H7 (cell line): ENCODE results near the gene NAIF1. TPM values are rescaled to one million over a fixed set of nuclear protein-coding genes. Genes with fewer than 3 reads are reported as not detected.

Experiments used
- DNase-seq: peaks from one replicate; pipeline ENCODE4 v3.0.0; 2012
- H3K27me3 ChIP-seq: 2 replicates; pipeline ENCODE4 v1.6.0; 2011; ENCODE audit warnings: mild to moderate bottlenecking, low read length; ENCODE audit not compliant: control insufficient read depth, insufficient read depth
- H3K36me3 ChIP-seq: replicated peaks from 2 replicates; pipeline ENCODE4 v1.5.1; 2011; ENCODE audit warnings: low read length; ENCODE audit not compliant: control insufficient read depth, insufficient read depth
- H3K4me3 ChIP-seq: 2 replicates; pipeline ENCODE4 v1.5.1; 2011; ENCODE audit warnings: low read depth, mild to moderate bottlenecking, control low read depth, low read length, moderate library complexity; ENCODE audit not compliant: insufficient read depth
- total RNA-seq: library from RNA; depleted of rRNA; stranded (reverse); fragments of >200 nt; shearing (Covaris generic); gene quantifications from 2 replicates; pipeline ENCODE4 v1.2.3, GENCODE V29; 2014

NAIF1 gene
- total RNA-seq, 1 experiment from 2014 or later, result 12.3 TPM

- no peak overlapping the region for H3K4me3 ChIP-seq
- no peaks in the 10 kb centered on the region for H3K27me3 ChIP-seq
- no peaks in the 10 kb centered on the region; the same call in 1 of the 2 replicates for H3K36me3 ChIP-seq
- no peak for DNase-seq
Observed at GRCh38 chr9:128062279-128062678, 4.8 kb downstream of the NAIF1 start.

- no peaks in the 10 kb centered on the region for H3K27me3 ChIP-seq
- DNase-seq, result no peak
- no peak overlapping the region for H3K4me3 ChIP-seq
- H3K36me3 ChIP-seq, result no peaks in the 10 kb centered on the region; the same call in 1 of the 2 replicates
Observed at GRCh38 chr9:128061275-128061960, 5.7 kb downstream of the NAIF1 start.

GRCh38 chr9:128059365-128059983 is 7.6 kb downstream of the NAIF1 start:
- Histone ChIP-seq H3K4me3 (no peak overlapping the region), H3K36me3 (no peaks in the 10 kb centered on the region; the same call in 1 of the 2 replicates), H3K27me3 (no peaks in the 10 kb centered on the region)
- no peak for DNase-seq

- Histone ChIP-seq H3K4me3 (no peak overlapping the region), H3K36me3 (no peaks in the 10 kb centered on the region; the same call in 1 of the 2 replicates), H3K27me3 (no peaks in the 10 kb centered on the region)
- no peak for DNase-seq
Observed at GRCh38 chr9:128057724-128058409, 9.3 kb downstream of the NAIF1 start.

- no peaks in the 10 kb centered on the region for H3K27me3 ChIP-seq
- no peak overlapping the region for H3K4me3 ChIP-seq
- H3K36me3 ChIP-seq, result no peaks in the 10 kb centered on the region; the same call in 1 of the 2 replicates
- no peak for DNase-seq
Observed at GRCh38 chr9:128056887-128057723, 10.0 kb downstream of the NAIF1 start.

- no peaks in the 10 kb centered on the region for H3K36me3 ChIP-seq
- H3K4me3 ChIP-seq, result no peak overlapping the region
- DNase-seq, result no peak
Observed at GRCh38 chr9:128056086-128056485, 11.0 kb downstream of the NAIF1 start.

GRCh38 chr9:128055344-128056040 is 11.6 kb downstream of the NAIF1 start:
- H3K4me3 ChIP-seq, result no peak overlapping the region
- no peaks in the 10 kb centered on the region for H3K36me3 ChIP-seq
- H3K27me3 ChIP-seq, result no peaks in the 10 kb centered on the region
- DNase-seq, result peak; percentile 62

More at GRCh38 chr9:128056086-128056485, 11.0 kb downstream of the NAIF1 start:
- H3K27me3 ChIP-seq, result no peaks in the 10 kb centered on the region

GRCh38 chr9:128054087-128054486 is 13.0 kb downstream of the NAIF1 start:
- no peak for DNase-seq

GRCh38 chr9:128053560-128053959 is 13.6 kb downstream of the NAIF1 start:
- Histone ChIP-seq H3K27me3 (no peaks in the 10 kb centered on the region), H3K4me3 (no peak overlapping the region), H3K36me3 (no peaks in the 10 kb centered on the region)
- no peak for DNase-seq

More at GRCh38 chr9:128054087-128054486, 13.0 kb downstream of the NAIF1 start:
- H3K36me3 ChIP-seq, result no peaks in the 10 kb centered on the region
- no peak overlapping the region for H3K4me3 ChIP-seq
- no peaks in the 10 kb centered on the region for H3K27me3 ChIP-seq

- Histone ChIP-seq H3K27me3 (no peaks in the 10 kb centered on the region), H3K4me3 (no peak overlapping the region), H3K36me3 (no peaks in the 10 kb centered on the region)
- no peak for DNase-seq
Observed at GRCh38 chr9:128051932-128052709, 15.0 kb downstream of the NAIF1 start.

- no peaks in the 10 kb centered on the region for H3K27me3 ChIP-seq
- H3K4me3 ChIP-seq, result no peak overlapping the region
- no peaks in the 10 kb centered on the region for H3K36me3 ChIP-seq
- no peak for DNase-seq
Observed at GRCh38 chr9:128049843-128050242, 17.3 kb downstream of the NAIF1 start.

- DNase-seq, result no peak
- Histone ChIP-seq H3K36me3 (no peaks in the 10 kb centered on the region), H3K27me3 (no peaks in the 10 kb centered on the region), H3K4me3 (no peak overlapping the region)
Observed at GRCh38 chr9:128048663-128049062, 18.5 kb downstream of the NAIF1 start.

- no peak for DNase-seq
- H3K4me3 ChIP-seq, result no peak overlapping the region
- no peaks in the 10 kb centered on the region for H3K36me3 ChIP-seq
- H3K27me3 ChIP-seq, result no peaks in the 10 kb centered on the region
Observed at GRCh38 chr9:128047231-128047630, 19.9 kb downstream of the NAIF1 start.
